ENCODE data around the gene ATG9A. TPM values are rescaled to one million over a fixed set of nuclear protein-coding genes. Genes with fewer than 3 reads are reported as not detected.

ATG9A gene
- total RNA-seq, 1 donor from 2014 or later, result 48.8 TPM

- Histone ChIP-seq H3K79me2 (ENCODE audit: insufficient read depth, low read length) (no peaks in the 10 kb centered on the region), H3K9me3 (ENCODE audit: insufficient read depth, low read depth, low read length) (no peaks in the 10 kb centered on the region), H2AFZ (ENCODE audit: low read depth, low read length) (peak within 1 kb of the TSS; percentile 72), H3K36me3 (ENCODE audit: insufficient read depth, low read length) (no peaks in the 10 kb centered on the region), H3K9ac (ENCODE audit: low read length) (peak within 1 kb of the TSS; percentile 60), H3K27ac (ENCODE audit: low read depth, low read length) (no peak within 1 kb of the TSS), H3K4me3 (ENCODE audit: insufficient read depth, low read depth, low read length) (peak within 1 kb of the TSS; percentile 47), H3K4me1 (ENCODE audit: insufficient read depth, low read length) (peaks cover 45% of the 10 kb centered on the region), H4K20me1 (ENCODE audit: insufficient read depth, low read length) (peaks cover 4% of the 10 kb centered on the region), H3K4me2 (ENCODE audit: low read length) (peak within 1 kb of the TSS; percentile 94), H3K27me3 (ENCODE audit: insufficient read depth, low read length) (peaks cover 24% of the 10 kb centered on the region)
- TF ChIP-seq CTCF (IDR thresholded peaks at IDR 0.05; ENCODE audit: insufficient read depth, low read depth, low read length) (no peak), EZH2 (IDR thresholded peaks at IDR 0.05; ENCODE audit: insufficient read depth, low read length) (peak; percentile 80)
- Mint-ChIP-seq H3K9me3 (ENCODE audit: unreplicated experiment) (no peaks in the 10 kb centered on the region), H3K27ac (ENCODE audit: unreplicated experiment) (peak within 1 kb of the TSS; percentile 74), H3K27me3 (ENCODE audit: low read depth, unreplicated experiment) (peaks cover 21% of the 10 kb centered on the region), H3K4me3 (ENCODE audit: unreplicated experiment) (peak within 1 kb of the TSS; percentile 82), H3K36me3 (ENCODE audit: low read depth, unreplicated experiment) (peaks cover 3% of the 10 kb centered on the region), H3K4me1 (ENCODE audit: low read depth, unreplicated experiment) (peaks cover 30% of the 10 kb centered on the region)
- FAIRE-seq (no peak), DNase-seq (ENCODE audit: low read depth) (peak; percentile 18)
These were observed 24.5 kb upstream of the ATG9A start, which contains the start of gene TUBA4A for GRCh38 chr2:219253753-219254589. Gene TUBA4A, minus strand, starts transcription at chr2:219253918. Its CDS starts 60 bp downstream, at chr2:219253858.

GRCh38 chr2:219252900-219253752 is 23.7 kb upstream of the ATG9A start, which contains the start of gene TUBA4B:
Gene TUBA4B, plus strand, starts transcription at chr2:219253243. Its CDS starts 165 bp downstream, at chr2:219253408.
- DNase-seq (ENCODE audit: low read depth), result peak; percentile 34
- Histone ChIP-seq H3K27me3 (ENCODE audit: insufficient read depth, low read length) (peaks cover 22% of the 10 kb centered on the region), H3K4me1 (ENCODE audit: insufficient read depth, low read length) (peaks cover 48% of the 10 kb centered on the region), H3K36me3 (ENCODE audit: insufficient read depth, low read length) (no peaks in the 10 kb centered on the region), H3K79me2 (ENCODE audit: insufficient read depth, low read length) (peaks cover under 1% of the 10 kb centered on the region), H2AFZ (ENCODE audit: low read depth, low read length) (peak within 1 kb of the TSS; percentile 72), H3K4me3 (ENCODE audit: insufficient read depth, low read depth, low read length) (peak within 1 kb of the TSS; percentile 47), H3K27ac (ENCODE audit: low read depth, low read length) (no peak within 1 kb of the TSS), H3K9ac (ENCODE audit: low read length) (peak within 1 kb of the TSS; percentile 60), H3K4me2 (ENCODE audit: low read length) (peak within 1 kb of the TSS; percentile 94), H3K9me3 (ENCODE audit: insufficient read depth, low read depth, low read length) (no peaks in the 10 kb centered on the region), H4K20me1 (ENCODE audit: insufficient read depth, low read length) (peaks cover 4% of the 10 kb centered on the region)
- Mint-ChIP-seq H3K4me1 (ENCODE audit: low read depth, unreplicated experiment) (peaks cover 36% of the 10 kb centered on the region), H3K4me3 (ENCODE audit: unreplicated experiment) (peak within 1 kb of the TSS; percentile 82), H3K27me3 (ENCODE audit: low read depth, unreplicated experiment) (peaks cover 21% of the 10 kb centered on the region), H3K36me3 (ENCODE audit: low read depth, unreplicated experiment) (peaks cover 5% of the 10 kb centered on the region), H3K27ac (ENCODE audit: unreplicated experiment) (peak within 1 kb of the TSS; percentile 41), H3K9me3 (ENCODE audit: unreplicated experiment) (no peaks in the 10 kb centered on the region)
- TF ChIP-seq CTCF (IDR thresholded peaks at IDR 0.05; ENCODE audit: insufficient read depth, low read depth, low read length) (no peak), EZH2 (IDR thresholded peaks at IDR 0.05; ENCODE audit: insufficient read depth, low read length) (peak; percentile 21)
- no peak for FAIRE-seq

All from astrocyte (in vitro differentiated cells and primary cell).